AG09319 (cell line): ENCODE measurements around the gene NPEPL1.

Experiments used
- DNase-seq: peaks from one replicate; pipeline ENCODE4 v3.0.0-alpha.2; 2010; ENCODE audit warnings: low read depth; ENCODE audit errors: extremely low read depth
- TF ChIP-seq, protein P1 (sequence below): IDR thresholded peaks from 2 replicates; pipeline ENCODE4 v1.5.1; 2011; ENCODE audit warnings: low read depth, mild to moderate bottlenecking, inconsistent platforms, low read length, moderate library complexity

NPEPL1 gene

DNA sequence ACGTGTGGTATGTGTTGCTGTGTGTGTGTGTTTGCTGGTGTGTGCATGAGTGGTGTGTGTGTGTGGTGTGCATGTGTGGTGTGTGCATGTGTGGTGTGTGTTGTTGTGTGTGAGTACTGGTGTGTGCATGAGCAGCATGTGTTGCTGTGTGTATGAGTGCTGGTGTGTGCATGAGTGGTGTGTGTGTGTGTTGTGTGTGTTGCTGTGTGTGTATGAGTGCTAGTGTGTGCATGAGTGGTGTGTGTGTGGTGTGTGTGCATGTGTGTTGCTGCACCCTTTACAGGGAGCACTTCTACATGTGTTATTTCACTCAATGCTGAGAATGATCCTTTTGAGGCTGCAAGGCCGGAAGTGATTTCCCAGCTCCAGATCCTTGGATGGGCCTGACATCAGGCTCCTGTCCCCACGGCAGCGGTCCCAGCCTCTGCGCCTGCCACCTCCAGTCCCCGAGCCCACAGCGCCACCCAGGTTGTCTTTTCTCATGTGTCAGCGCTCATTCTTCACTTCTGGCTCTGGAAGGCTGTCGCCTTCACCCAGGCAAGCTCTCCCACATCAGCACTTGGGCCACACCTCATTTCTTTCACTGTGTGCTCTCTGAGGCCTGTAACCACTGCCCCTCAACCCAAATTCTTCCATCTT, 2.6 kb downstream of the NPEPL1 start:
- TF ChIP-seq, protein P1, sequence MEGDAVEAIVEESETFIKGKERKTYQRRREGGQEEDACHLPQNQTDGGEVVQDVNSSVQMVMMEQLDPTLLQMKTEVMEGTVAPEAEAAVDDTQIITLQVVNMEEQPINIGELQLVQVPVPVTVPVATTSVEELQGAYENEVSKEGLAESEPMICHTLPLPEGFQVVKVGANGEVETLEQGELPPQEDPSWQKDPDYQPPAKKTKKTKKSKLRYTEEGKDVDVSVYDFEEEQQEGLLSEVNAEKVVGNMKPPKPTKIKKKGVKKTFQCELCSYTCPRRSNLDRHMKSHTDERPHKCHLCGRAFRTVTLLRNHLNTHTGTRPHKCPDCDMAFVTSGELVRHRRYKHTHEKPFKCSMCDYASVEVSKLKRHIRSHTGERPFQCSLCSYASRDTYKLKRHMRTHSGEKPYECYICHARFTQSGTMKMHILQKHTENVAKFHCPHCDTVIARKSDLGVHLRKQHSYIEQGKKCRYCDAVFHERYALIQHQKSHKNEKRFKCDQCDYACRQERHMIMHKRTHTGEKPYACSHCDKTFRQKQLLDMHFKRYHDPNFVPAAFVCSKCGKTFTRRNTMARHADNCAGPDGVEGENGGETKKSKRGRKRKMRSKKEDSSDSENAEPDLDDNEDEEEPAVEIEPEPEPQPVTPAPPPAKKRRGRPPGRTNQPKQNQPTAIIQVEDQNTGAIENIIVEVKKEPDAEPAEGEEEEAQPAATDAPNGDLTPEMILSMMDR = no peak
- DNase-seq = no peak

DNA sequence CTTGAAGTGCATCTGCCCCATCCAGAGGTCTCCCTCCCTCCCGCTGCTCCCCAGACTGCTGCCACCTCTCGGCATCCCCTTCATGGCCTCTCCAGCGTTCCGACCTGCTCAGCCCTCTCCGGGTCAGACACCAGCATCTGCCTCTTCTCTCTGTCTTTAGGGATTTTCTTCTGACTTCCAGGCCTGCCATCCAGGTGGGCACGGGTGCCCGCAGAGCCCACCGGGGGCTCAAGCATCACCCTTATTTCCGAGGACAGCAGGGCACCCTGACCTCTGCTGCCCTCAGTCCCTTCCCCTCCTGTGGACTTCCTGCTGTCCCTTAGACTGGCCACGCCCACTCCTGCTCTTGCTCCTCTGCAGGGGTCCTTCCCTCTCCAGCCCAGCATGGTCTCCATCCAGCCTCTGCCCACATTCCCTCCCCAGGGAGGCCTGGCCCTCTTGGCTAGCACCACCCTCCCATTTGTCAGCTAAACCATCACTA, 3.3 kb downstream of the NPEPL1 start:
- TF ChIP-seq, protein P1 = no peak
- DNase-seq = no peak

DNA sequence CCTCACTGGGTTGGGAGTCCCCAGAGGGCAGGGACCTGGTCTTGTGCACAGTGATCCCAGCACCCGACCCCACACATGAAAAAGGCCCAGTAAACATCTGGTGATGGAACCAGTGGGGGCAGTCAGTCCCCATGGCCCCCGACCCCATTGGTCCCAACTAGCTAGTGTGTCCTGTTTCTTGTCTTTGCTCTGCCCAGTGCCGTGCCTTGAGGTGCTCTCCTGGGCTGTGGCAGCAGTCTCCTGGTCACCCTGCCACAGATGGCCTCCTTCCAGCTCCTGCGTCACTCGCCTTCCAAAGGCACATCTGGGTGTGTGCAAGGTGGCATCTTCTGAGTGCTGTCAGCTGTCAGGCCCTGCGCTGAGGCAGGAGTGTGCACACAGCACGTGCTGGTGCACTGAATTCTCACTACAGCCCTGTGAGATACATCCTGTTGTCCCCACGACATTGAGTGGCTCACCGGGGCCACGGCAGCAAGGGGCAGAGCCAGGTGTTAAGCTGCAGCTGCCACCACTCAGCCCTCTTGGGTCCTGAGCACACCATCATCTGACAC, 3.9 kb downstream of the NPEPL1 start:
- no peak for DNase-seq
- TF ChIP-seq, protein P1 = no peak

DNA sequence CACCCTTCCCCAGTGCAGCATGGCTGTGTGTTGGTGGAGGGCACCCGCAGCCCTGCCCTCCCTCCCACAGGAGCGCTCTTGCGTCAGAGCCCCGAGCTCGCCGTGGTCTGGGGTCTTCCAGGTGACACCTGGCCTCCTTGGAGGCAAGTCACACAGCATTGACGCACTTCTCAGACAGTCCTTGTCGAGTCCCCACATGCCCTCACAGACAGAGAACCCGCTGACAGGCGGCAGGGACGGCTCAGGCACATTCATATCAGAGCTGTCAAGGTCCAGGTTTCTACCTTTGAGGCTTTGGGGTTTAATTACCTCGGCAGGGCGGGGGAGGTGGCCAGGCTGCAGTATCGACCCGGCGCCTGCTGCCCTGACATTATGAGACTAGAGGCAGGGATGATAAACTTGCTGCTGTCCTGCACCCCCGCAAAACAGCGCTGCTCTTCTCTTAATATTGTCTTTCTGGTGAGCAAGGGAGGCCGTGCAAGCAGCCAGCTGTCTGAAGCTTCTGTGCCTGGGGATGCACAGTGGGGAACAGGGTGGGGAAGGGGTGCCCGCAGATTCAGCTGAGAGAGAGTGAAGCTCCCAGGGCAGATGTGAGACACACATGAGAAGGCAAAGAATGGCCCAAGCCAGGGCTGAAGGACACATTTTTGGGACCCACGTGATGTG, 4.7 kb downstream of the NPEPL1 start:
- TF ChIP-seq, protein P1 = no peak

DNA sequence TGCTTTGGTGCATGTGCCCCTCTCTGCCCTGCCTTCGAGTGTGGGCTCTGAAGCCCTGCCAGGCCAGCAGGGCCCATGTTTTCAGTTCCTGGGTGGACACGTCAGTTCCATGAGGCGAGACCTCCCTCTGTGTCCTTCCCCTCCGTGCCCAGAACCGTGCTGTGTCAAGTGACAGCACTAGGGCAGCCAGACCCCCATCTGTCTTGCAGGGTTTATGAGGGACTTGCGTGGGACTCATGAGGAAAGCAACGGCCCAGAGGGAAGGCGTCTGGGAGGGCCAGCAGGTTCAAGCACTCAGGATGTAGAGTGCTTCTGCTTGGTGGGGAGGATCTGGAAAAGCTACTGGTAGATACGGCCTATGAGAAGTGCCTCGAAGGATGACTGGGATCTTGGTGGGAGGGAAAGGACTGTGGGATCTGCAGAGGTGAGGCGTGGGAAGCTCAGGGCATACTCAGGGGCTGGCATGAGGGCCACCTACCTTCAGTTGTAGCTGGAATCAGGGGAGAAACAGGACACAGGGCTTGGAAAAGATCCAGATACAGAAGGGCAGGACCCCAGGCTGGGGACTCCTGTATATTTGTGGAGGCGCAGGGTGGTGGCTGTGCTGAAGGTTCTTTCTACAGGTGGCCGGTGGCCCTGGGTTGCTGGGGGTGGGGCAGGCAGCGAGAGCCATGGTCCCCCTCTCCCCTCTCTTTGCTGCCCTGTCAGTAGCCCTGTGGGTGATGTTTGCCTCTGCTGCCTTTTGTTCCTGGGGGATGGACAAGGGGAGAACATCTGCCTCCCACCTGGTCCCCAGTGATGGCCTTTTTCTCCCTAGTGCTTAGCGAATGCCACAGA, 5.5 kb downstream of the NPEPL1 start:
- TF ChIP-seq, protein P1 = no peak
- no peak for DNase-seq

More for the DNA sequence above, 4.7 kb downstream of the NPEPL1 start:
- no peak for DNase-seq

DNA sequence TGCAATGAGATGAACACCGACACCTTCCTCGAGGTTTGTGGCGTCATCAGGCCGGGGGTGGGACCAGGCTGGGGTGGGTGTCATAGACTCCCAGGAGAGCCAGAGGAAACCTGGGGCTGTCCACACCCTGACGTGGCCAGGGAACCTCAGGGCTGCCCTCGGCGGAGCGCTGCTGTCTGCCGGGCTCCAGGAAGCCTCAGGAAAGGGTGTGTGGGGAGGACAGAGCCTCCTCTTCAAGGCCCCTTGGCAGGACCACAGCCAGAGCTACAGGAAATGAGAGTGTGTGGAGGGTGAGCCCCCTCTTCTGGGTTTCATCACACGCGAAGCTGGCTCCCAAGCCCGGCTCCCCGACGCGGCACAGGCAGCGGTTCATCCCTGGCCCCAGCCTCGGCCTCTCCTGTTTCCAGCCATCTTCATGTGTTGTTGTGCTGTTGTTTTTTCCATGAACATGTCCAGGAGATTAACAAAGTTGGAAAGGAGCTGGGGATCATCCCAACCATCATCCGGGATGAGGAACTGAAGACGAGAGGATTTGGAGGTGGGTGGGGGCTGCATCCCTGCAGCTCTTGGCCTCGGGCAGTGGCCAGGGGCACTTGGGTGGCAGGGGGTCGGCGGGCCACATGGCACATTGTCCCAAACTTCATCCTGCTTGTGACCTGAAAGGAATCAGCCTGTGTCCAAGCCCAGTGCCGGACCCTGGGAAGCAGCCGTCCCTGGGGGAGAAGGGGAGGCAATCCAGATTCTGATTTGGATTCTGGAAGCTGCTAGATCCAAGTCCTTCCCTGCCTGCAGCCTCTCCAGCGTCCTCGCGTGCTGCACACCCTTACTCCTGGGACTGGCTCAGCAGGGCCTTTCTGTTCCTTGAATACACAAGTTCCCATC, 6.4 kb downstream of the NPEPL1 start:
- DNase-seq = no peak
- TF ChIP-seq, protein P1 = no peak
